IPS DF 6.9 (cell line): ENCODE data around the gene SMKR1.
"Not testable (repeated sequence)": the region's sequence is repeated elsewhere in the genome, so short reads cannot be mapped to it uniquely, and the experiment has no call there.

Experiments
- DNase-seq: peaks from one replicate; pipeline ENCODE4 v3.0.0-alpha.2; 2013; ENCODE audit warnings: low read depth, low spot score
- H3K27ac ChIP-seq: one replicate; pipeline ENCODE4 v1.5.1; 2013; ENCODE audit warnings: low read length, control low read depth
- H3K27me3 ChIP-seq: 2 replicates; pipeline ENCODE4 v1.6.1; 2013; ENCODE audit warnings: mild to moderate bottlenecking, low read length; ENCODE audit not compliant: control insufficient read depth, insufficient read depth
- H3K36me3 ChIP-seq: 2 replicates; pipeline ENCODE4 v1.6.1; 2013; ENCODE audit warnings: low read length; ENCODE audit not compliant: control insufficient read depth, insufficient read depth
- H3K4me1 ChIP-seq: 2 replicates; pipeline ENCODE4 v1.6.1; 2013; ENCODE audit warnings: low read length; ENCODE audit not compliant: control insufficient read depth, insufficient read depth
- H3K4me3 ChIP-seq: 2 replicates; pipeline ENCODE4 v1.5.1; 2013; ENCODE audit warnings: mild to moderate bottlenecking, low read length
- H3K9me3 ChIP-seq: 2 replicates; pipeline ENCODE4 v1.6.1; 2013; ENCODE audit warnings: low read length, inconsistent platforms; ENCODE audit not compliant: control insufficient read depth, insufficient read depth
- WGBS: extraction: QIAGEN DNeasy Blood & Tissue Kit; methylation state at CpG from one replicate; pipeline ENCODE4 v1.1.7; 2013; ENCODE audit warnings: mixed read lengths, missing lambda C conversion rate; ENCODE audit not compliant: insufficient read length, insufficient coverage; 5-methylcytosine and 5-hydroxymethylcytosine counted together

The SMKR1 gene

DNA sequence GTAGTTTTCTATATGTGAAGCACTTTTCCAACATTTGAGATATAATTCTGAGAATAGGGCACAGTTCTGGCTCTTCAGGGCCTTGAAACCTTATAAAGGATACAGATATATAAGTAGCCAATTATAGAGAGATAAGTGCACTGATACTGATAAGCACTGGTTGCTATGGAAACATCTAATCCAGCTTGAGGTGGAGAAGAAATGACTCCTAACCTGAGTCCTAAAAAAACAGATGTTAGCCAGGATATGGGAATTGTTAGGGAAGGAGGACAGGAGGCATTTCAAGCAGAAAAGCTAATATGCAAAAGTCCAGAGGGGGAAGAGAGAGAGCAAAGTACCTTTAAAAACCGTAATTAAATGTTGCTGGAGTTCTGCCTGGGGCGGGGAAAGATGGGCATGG, 37.3 kb upstream of the SMKR1 start:
- DNase-seq: no peak
- no CpG with 5 or more reads among the region's 2 CpGs for WGBS
- no peaks in the 10 kb centered on the region for H3K4me1 ChIP-seq

DNA sequence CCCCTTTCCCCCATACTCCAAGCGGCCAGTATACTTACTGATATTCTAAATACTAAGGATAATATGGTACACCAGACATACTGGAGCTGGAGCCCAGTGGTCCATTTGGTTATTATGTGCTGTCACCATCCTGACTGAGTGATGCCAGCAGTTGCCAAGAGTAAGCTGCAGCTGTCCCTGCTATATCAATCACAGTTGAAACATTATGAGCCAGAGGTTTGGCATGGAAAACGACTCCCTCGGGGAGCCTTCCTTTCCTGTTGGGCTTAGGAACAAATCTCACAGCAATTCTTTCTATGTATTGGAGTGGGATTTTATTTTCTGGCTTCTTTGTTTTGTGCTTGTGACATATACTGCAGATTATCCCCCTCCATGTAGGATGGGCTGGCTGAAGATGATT, 35.5 kb upstream of the SMKR1 start:
- H3K9me3 ChIP-seq: no peaks in the 10 kb centered on the region
- H3K4me1 ChIP-seq: peaks cover 2% of the 10 kb centered on the region; the same call in 1 of the 2 replicates
- peaks cover 4% of the 10 kb centered on the region; the same call in 1 of the 2 replicates for H3K36me3 ChIP-seq
- WGBS: 100% methylated on average over 1 of the region's 3 CpGs
- H3K27ac ChIP-seq: no peak overlapping the region
- no peak for DNase-seq
- H3K27me3 ChIP-seq: no peaks in the 10 kb centered on the region
- no peak overlapping the region for H3K4me3 ChIP-seq

More for the DNA sequence above, 37.3 kb upstream of the SMKR1 start:
- H3K27me3 ChIP-seq: no peaks in the 10 kb centered on the region
- no peak overlapping the region for H3K4me3 ChIP-seq
- peaks cover 6% of the 10 kb centered on the region; the same call in 1 of the 2 replicates for H3K36me3 ChIP-seq
- H3K27ac ChIP-seq: no peak overlapping the region
- H3K9me3 ChIP-seq: no peaks in the 10 kb centered on the region

DNA sequence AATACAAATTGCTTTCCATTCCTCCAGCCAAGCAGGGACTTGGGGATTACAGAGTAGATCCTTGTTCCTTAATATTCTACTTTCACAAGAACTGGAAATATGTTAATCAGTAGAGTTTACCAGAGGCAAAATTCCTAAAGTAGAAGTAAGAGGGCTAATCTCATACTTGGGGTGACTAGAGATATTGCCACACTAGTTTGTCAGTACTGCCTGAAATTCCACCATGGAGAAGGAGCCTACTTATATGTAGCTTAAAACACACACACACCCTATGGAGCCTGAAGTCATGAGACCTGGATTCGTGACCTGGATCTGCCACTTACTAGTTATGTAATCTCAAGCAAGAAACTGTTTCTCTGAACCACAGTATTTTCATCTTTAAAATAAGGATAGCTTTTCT, 34.2 kb upstream of the SMKR1 start:
- Histone ChIP-seq H3K36me3 (peaks cover under 1% of the 10 kb centered on the region; the same call in 1 of the 2 replicates), H3K4me1 (peaks cover 2% of the 10 kb centered on the region; the same call in 1 of the 2 replicates), H3K9me3 (no peaks in the 10 kb centered on the region), H3K27me3 (no peaks in the 10 kb centered on the region), H3K4me3 (no peak overlapping the region), H3K27ac (no peak overlapping the region)
- no peak for DNase-seq
- no CpG with 5 or more reads among the region's 1 CpG for WGBS

DNA sequence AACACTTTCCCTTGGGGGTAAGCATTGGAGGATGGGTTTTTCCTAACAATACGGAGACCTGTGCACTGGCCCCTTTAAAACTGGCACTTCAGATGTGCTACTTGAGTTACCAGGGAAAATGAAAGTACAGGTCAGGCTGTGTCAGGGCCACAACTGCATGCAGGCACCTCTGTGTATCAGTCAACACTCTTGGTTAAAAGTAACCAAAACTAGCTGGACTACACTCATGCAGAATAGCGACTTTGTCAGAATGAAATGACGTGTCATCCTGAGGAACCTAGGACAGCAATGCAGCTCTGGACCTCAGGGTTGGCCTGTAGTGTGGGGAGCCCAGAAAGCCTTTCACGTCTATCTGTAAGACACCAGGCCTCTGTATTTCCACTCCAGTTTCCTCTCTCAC, 33.8 kb upstream of the SMKR1 start:
- Histone ChIP-seq H3K27me3 (no peaks in the 10 kb centered on the region), H3K9me3 (no peaks in the 10 kb centered on the region), H3K4me3 (no peak overlapping the region), H3K36me3 (no peaks in the 10 kb centered on the region; the same call in 1 of the 2 replicates), H3K4me1 (peaks cover 2% of the 10 kb centered on the region; the same call in 1 of the 2 replicates), H3K27ac (no peak overlapping the region)
- no peak for DNase-seq
- no CpG with 5 or more reads among the region's 4 CpGs for WGBS

DNA sequence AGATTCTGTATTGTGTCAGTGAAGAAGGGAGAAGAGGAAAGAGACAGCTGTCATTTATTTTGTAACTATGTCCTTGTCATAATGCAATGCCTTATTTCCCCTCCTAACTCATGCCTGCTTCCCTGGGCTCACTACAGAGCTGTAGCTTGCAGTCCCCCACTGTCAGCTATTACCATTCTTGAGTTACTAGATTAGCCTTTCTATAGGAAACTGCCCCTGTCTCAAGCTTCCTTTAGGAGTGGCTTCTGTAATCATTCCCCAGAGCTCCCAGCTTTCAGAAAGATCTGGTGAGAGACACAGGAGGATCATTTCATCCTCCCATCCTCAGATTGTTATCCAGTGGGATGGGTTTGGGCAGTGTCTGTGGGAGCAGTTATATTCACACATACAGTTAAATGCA, 32.4 kb upstream of the SMKR1 start:
- no peak for DNase-seq
- Histone ChIP-seq H3K27ac (no peak overlapping the region), H3K9me3 (no peaks in the 10 kb centered on the region), H3K36me3 (no peaks in the 10 kb centered on the region; the same call in 1 of the 2 replicates), H3K4me1 (peaks cover 2% of the 10 kb centered on the region; the same call in 1 of the 2 replicates), H3K4me3 (no peak overlapping the region), H3K27me3 (no peaks in the 10 kb centered on the region)

DNA sequence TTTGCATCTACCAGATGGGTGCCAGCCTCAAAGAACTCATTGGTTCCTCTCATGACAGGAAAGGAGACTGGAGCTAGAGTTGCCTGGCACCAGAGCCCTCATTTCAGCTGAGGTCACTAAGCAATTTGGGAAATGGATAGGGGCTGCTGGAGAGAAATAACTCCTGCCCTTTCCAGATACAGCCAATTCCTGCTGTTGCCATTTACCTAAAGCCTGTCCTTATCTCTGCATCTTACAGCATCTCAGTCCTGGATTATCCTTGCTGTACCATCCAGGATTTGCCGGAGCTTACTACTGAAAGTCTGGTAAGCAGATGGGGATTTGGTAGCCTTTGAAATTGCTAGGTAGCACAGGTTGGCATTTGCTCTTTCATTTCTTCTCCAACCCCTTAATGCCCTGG, 31.9 kb upstream of the SMKR1 start:
- H3K9me3 ChIP-seq: no peaks in the 10 kb centered on the region
- H3K27me3 ChIP-seq: no peaks in the 10 kb centered on the region
- H3K4me1 ChIP-seq: peaks cover 2% of the 10 kb centered on the region; the same call in 1 of the 2 replicates
- no peak overlapping the region for H3K4me3 ChIP-seq
- WGBS: no CpG with 5 or more reads among the region's 1 CpG
- DNase-seq: no peak
- no peak overlapping the region for H3K27ac ChIP-seq
- H3K36me3 ChIP-seq: no peaks in the 10 kb centered on the region; the same call in 1 of the 2 replicates

DNA sequence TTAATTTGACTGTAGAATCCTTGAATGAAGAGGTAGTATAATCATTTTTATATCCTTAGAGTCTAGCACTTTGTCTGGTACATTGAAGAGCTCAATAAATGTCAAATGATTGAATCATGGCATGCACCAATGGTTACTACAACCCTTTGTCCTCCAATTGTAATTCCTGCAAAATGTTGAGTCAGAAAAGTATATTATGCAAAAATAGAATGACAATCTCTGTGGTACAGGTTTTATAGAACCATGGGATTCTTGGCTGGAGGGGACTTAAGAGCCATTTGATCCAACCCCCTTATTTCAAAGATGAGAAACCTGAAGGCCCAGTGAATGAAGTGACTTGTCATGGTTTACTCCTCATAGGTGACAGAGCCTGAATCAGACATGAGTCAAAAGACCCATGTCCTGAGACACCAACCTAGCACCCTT, 30.9 kb upstream of the SMKR1 start:
- no peak for DNase-seq
- peaks cover 2% of the 10 kb centered on the region; the same call in 1 of the 2 replicates for H3K4me1 ChIP-seq

DNA sequence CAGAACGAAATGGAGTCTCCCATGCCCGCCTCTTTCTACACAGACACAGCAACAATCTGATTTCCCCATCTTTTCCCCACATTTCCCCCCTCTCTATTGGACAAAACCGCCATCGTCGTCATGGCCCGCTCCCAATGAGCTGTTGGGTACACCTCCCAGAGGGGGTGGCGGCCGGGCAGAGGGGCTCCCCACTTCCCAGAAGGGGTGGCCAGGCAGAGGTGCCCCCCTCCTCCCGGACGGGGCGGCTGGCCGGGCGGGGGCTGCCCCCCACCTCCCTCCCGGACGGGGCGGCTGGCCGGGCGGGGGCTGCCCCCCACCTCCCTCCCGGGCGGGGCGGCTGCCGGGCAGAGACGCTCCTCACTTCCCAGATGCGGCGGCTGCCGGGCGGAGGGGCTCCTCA, 26.4 kb upstream of the SMKR1 start:
- H3K36me3 ChIP-seq, H3K4me1 ChIP-seq, H3K27ac ChIP-seq, H3K9me3 ChIP-seq, DNase-seq, H3K4me3 ChIP-seq, H3K27me3 ChIP-seq: not testable (repeated sequence)
- no CpG with 5 or more reads among the region's 27 CpGs for WGBS

More for the DNA sequence above, 30.9 kb upstream of the SMKR1 start:
- no peak overlapping the region for H3K27ac ChIP-seq
- H3K36me3 ChIP-seq: no peaks in the 10 kb centered on the region; the same call in 1 of the 2 replicates
- no peaks in the 10 kb centered on the region for H3K9me3 ChIP-seq
- no peak overlapping the region for H3K4me3 ChIP-seq
- H3K27me3 ChIP-seq: no peaks in the 10 kb centered on the region

DNA sequence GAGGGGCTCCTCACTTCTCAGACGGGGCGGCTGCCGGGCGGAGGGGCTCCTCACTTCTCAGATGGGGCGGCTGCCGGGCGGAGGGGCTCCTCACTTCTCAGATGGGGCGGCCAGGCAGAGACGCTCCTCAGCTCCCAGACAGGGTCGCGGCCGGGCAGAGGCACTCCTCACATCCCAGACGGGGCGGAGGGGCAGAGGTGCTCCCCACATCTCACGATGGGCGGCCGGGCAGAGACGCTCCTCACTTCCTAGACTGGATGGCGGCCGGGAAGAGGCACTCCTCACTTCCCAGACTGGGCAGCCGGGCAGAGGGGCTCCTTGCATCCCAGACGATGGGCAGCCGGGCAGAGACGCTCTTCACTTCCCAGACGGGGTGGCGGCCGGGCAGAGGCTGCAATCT, 25.9 kb upstream of the SMKR1 start:
- H3K36me3 ChIP-seq, DNase-seq, H3K9me3 ChIP-seq, H3K27ac ChIP-seq, H3K4me3 ChIP-seq, H3K4me1 ChIP-seq, H3K27me3 ChIP-seq: not testable (repeated sequence)
- no CpG with 5 or more reads among the region's 27 CpGs for WGBS

DNA sequence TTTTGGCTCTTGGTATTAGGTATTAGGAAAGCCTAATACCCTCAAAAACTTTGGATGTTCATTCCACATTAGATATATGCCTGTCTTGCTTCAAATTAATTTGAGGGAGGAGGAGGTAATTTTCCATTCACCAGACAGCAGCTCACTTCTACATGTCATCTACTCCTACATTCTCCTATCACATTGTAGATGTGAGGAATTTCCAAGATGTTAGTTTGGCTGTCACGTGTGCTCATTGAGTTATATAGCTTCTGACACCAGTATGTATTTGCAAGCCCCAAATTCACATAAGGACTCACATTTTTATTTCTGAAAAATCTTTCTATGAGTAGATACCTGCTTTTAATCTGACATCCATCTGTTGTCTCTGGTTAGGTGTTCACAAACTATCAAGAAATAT, 22.5 kb upstream of the SMKR1 start:
- Histone ChIP-seq H3K27me3 (no peaks in the 10 kb centered on the region), H3K36me3 (no peaks in the 10 kb centered on the region), H3K4me3 (no peak overlapping the region), H3K4me1 (no peaks in the 10 kb centered on the region), H3K27ac (no peak overlapping the region), H3K9me3 (no peaks in the 10 kb centered on the region)
- no CpG with 5 or more reads among the region's 1 CpG for WGBS
- DNase-seq: no peak

DNA sequence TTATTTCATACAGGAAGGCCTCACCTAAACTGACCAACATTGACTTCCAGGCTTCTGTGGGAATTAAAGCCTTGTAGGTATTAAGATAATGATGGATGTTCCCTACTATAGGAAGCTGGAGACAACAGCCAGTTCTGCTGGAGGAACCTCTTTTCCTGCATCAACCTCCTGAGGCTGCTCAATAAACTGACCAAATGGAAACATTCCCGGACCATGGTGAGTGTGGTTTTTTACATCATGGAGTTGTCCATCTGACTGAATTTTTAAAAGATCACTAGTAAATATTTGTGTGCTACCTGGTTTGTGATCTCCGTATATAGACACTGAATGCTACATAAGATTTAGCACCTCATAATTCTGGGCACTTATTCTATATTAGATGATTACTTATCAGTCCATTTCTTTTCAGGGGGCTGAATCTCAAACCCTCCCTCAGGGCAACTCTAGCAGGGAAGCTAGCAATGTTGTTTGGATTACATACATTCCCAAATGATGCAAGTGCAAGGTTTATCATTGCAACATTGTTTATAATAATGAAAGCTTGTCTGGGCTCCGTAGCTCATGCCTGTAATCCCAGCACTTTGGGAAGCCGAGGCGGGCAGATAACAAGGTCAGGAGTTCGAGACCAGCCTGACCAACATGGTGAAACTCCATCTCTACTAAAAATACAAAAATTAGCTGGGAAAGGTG, 21.5 kb upstream of the SMKR1 start:
- no peak overlapping the region for H3K4me3 ChIP-seq
- WGBS: no CpG with 5 or more reads among the region's 6 CpGs
- H3K4me1 ChIP-seq: no peaks in the 10 kb centered on the region
- no peak overlapping the region for H3K27ac ChIP-seq
- no peaks in the 10 kb centered on the region for H3K36me3 ChIP-seq
- DNase-seq: no peak
- no peaks in the 10 kb centered on the region for H3K27me3 ChIP-seq
- no peaks in the 10 kb centered on the region for H3K9me3 ChIP-seq
